IPS-18c (cell line): Measurements from ENCODE around the gene CBR1.
"Not testable (repeated sequence)": the region's sequence is repeated elsewhere in the genome, so short reads cannot be mapped to it uniquely, and the experiment has no call there.

Experiments used
- H3K4me3 ChIP-seq: 2 replicates; pipeline ENCODE4 v1.7.0; 2013; ENCODE audit warnings: low read depth, mild to moderate bottlenecking, low read length, moderate library complexity; ENCODE audit not compliant: insufficient read depth
- H3K9me3 ChIP-seq: one replicate; pipeline ENCODE4 v1.6.1; 2013; ENCODE audit warnings: mild to moderate bottlenecking, low read length, moderate library complexity; ENCODE audit not compliant: control insufficient read depth, insufficient read depth

The CBR1 gene

DNA sequence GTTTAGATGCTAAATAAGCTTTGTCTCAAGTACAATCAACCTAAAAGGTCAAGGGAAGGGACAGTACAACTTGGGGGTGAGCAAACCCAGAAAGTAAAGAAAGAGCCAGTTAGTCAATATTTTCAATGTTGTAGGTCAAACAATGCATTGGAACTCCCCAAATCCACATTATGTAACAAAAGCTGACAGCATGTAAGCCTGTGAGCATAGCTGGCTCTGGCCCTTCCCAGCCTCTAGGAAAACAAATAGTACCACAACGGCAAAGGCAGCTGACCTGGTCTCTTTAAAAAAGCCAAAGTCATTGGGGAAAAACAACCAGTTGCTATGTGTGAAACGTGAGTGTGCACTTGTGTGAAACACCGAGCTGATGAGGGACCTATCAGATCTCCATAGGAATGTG lies 3.4 kb downstream of the CBR1 start:
- H3K9me3 ChIP-seq, result peaks cover 5% of the 10 kb centered on the region
- H3K4me3 ChIP-seq, result no peak overlapping the region

DNA sequence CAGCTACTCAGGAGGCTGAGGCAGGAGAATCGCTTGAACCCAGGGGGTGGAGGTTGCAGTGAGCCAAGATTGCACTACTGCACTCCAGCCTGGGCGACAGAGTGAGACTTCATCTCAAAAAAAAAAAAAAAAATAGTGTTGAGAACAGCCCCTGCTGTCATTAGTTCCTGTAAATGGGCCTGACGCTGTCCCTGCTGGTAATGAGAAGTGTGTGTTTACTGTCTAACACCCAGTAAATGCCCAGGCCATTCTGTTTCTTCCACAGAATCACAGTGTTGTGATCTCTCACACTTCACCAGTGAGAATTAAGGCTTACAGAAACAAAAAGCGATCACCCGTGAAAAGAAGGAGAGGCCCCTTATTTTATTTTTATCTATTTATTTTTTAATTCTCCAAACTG lies 4.1 kb downstream of the CBR1 start:
- not testable (repeated sequence) for H3K9me3 ChIP-seq, H3K4me3 ChIP-seq

DNA sequence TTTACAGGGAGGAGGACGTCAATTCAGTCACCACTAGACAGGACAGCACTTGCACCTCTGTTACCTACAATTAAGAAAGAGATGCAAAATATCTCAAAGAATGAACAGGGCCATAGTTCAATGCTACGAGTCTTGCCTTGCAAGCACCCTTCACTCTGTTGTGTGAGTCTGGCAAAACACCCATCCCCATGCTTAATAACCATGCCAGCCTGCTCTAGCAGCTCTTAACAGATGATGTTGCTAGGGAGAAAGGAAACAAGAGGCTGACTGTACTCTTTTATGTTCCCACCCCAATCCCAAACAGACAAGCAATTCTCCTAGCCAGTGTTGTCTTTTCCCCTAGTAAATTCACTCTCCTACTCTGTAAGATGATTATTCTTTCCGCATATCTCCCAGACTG lies 5.3 kb downstream of the CBR1 start:
- Histone ChIP-seq H3K4me3 (no peak overlapping the region), H3K9me3 (no peaks in the 10 kb centered on the region)

DNA sequence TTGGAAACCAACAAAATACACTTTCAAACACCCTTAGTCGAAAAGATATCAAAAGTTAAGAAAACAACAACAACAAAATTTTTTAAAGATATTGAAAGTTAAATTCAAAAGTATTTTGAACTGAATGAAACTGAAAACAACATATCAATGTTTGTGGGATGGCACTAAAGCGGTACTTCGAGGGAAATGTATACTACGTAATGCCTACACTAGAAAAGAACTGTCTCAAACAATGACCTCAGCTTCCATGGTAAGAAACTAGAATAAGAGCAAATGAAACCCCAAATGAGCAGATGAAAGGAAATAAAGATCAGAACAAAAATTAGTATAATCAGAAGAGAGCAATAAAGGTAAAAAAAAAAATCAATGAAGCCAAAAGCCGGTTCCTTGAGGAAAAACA lies 6.1 kb downstream of the CBR1 start:
- no peaks in the 10 kb centered on the region for H3K9me3 ChIP-seq
- H3K4me3 ChIP-seq, result no peak overlapping the region

DNA sequence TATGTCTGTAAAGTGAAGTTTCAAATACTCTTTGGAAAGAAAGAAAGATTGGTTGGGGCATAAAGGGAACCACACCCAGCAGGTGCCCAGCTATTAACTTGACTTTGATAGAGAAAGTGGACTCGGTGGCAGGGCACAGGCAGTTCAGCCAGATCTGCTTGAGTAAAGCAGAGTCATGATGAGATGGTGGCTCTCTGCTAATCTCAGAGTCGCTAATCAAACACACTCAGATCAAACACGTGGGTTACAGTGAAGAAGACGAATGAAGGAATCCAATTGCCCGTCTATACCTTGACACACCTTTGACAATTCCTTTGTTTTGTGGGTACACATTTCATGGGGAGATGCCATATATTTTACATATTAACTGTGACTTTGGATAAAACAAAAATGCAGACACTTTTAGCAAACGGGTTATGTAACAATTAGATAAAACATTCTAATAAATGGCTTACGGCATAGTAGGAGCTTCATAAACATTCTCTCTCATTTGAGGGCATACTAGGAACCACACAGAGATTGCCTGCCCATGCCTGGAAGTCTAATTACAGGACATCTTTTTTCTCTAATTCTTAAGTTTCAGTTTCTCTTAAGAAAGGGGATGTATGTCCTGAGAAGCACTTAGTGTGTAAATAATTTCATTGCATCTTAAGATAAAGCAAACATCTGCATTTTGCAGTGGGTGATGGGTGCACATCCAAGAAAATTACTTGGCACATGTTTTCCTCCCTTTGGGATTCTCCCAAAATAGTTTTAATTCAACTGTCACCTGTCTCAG lies 7.2 kb downstream of the CBR1 start:
- Histone ChIP-seq H3K9me3 (no peaks in the 10 kb centered on the region), H3K4me3 (no peak overlapping the region)

DNA sequence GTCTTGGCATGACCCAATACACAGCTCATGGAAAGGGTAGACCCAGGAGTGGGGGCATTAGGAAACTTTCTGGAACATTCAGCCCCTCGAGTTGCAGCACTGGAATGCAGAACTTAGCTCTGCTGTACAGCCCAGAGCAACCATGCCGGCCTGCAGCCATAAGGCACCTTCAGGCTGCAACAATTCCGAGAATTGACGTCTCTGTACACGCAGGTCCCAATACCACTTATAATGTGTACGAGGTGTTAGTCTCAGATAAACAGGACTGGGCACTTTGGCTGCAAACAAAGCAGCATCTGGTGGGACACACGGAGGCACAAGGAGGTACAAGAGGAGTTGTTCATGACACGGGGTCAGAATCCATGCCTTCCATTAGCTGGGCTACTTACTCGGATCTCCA lies 7.9 kb downstream of the CBR1 start:
- Histone ChIP-seq H3K4me3 (no peak overlapping the region), H3K9me3 (no peaks in the 10 kb centered on the region)

DNA sequence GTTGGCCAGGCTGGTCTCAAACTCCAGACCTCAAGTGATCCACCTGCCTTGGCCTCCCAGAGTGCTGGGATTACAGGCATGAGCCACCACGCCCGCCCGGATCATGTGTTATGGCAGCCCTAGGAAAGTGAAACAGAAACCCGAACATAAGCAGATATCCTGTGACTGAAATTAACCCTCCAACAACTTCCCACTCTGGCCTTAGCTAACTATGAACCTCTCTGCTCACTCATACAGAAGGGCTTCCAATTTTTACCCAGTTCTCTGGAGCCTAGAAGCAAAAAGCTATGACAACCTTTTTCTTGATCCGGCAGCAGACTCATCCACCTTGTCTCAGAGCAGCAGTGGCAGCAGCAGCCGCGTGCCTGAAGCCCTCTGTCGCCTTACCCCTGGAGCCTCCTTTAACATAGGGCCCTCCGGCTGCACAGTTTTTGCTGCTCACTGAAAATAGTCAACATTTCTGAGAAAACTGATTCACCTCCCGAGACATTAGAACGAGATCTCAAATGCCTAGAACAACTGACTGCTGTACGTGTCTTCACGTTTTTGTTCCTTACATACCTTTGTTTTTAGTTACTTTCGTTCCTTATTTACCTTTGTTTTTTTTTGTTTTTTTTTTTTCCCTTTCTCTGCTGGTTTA lies 9.3 kb downstream of the CBR1 start:
- Histone ChIP-seq H3K4me3 (no peak overlapping the region), H3K9me3 (no peaks in the 10 kb centered on the region)

DNA sequence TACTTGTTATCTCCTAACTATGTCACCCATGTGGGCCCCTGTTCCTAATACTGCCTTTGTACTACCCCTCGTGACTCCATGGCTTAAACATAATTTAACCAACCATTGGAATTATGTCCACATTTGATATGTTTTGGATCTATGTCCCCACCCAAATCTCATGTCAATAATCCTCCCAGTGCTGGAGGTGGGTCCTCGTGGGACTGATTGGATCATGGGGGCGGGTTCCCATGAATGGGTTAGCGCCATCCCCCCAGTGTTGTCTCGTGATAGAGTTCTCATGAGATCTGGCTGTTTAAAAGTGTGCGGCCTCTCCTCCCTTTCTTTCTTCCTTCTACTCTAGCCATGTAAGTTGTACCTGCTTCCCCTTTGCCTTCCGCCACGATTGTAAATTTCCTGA lies 9.8 kb downstream of the CBR1 start:
- H3K4me3 ChIP-seq, result no peak overlapping the region
- H3K9me3 ChIP-seq, result no peaks in the 10 kb centered on the region

DNA sequence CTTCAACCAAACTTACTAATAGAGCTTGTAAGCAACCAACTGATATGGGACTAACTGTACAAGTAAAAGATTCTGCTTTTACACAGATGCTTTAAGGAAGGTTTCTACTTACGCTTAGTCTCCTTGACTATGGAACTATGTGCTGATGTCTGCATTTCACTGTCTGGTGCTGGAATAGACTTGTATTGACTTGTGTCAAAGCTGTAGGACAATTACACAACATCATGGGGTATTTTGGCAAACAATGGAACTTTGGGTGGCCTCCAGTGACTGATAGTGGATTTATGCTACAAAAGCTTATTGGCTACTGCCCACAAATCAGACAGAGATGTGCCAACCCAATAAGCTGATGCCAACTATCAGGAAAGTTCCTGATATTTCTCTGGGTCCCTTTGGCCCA lies 10.6 kb downstream of the CBR1 start:
- no peak overlapping the region for H3K4me3 ChIP-seq
- no peaks in the 10 kb centered on the region for H3K9me3 ChIP-seq

DNA sequence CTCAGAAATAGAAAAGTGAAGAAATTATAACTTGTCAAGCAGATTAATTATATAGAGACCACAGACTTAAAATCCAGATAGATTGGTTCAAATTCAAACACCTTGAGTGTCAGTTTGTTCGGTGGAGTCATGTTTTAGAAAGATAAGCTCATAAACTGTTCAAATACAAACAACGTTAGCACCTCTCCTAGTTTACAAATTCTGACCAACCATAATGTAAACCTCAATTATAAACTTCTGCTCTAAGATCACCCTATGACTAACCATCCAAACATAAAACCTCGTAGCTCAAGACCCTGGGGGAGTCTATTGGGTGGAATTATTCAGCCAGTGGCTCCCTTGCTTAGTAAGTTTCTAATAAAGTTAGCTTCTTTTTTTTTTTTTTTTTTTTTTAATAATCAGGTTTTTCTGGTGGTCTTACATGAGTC lies 12.4 kb downstream of the CBR1 start:
- H3K4me3 ChIP-seq, result no peak overlapping the region

DNA sequence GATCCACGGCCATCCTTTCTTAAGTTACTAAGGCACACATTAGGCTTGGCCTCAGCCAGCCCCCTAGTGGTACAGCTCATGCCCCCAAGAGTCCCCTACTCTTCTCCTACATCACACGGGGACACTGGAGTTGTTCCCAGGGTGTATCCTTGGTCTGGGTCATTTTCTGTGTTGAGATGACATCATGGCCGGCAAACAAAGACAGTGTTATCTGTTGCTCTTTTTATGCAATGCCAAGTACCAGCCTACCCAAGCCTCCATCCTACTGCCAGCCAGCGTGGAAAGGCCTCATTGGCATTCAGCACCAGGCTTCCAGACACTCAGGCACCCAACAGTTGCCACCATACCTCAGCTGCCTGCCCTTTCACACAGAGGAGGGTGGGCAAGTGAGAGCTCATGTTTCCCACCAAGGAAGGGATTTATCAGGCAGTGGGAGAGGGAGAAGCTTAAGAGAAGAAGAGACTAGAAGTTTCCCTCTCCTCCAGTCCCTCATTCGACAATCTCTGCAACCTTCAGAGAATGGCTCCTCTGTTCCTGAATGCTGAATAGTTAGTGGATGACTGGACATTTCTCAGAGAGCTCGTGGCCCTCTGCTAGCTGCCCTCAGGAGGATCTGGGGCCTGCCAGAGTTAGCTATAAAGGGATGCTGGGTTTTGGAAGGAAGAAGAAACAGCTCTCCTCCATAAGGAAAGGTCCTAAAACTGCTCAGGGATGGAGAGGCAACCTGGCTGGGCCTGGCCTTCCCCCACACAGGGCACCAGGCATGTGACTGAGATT lies 17.7 kb downstream of the CBR1 start:
- Histone ChIP-seq H3K4me3 (no peak overlapping the region), H3K9me3 (no peaks in the 10 kb centered on the region)

More for the DNA sequence above, 12.4 kb downstream of the CBR1 start:
- H3K9me3 ChIP-seq, result no peaks in the 10 kb centered on the region

DNA sequence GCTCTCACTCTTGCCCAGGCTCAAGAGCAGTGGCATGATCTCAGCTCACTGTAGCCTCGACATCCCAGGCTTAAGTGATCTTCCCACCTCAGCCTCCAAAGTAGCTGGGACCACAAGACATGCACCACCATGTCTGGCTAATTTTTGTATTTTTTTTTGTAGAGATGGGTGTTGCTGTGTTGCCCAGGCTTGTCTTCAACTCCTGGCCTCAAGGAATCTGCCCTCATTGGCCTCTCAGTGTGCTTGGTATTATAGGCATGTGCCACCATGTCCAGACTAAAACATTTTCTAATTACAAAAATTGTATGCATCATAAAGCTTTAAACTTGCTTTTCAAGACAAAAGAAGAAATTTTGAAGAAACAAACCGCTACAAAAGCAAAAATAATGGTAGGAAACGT lies 20.1 kb downstream of the CBR1 start:
- Histone ChIP-seq H3K9me3 (peaks cover 13% of the 10 kb centered on the region), H3K4me3 (no peak overlapping the region)

DNA sequence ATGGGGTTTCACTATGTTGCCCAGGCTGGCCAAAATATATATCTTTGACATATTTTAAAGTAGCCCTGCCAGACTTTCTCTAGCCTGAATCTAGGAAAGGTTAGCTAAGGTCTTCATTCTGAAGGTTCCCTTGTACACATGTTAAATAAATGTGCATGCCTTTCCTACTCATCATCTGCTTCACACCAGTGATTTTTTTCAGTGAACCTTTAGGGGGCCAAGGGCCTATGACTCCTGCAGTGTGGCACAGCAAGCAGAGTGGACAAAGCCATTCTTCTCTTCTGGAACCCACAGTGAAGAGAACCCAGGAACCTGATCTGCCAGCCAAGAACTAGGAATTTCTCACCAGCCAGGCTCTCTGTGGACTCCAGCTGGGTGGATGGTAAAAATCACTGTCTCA lies 22.9 kb downstream of the CBR1 start:
- Histone ChIP-seq H3K4me3 (no peak overlapping the region), H3K9me3 (peaks cover 19% of the 10 kb centered on the region)

DNA sequence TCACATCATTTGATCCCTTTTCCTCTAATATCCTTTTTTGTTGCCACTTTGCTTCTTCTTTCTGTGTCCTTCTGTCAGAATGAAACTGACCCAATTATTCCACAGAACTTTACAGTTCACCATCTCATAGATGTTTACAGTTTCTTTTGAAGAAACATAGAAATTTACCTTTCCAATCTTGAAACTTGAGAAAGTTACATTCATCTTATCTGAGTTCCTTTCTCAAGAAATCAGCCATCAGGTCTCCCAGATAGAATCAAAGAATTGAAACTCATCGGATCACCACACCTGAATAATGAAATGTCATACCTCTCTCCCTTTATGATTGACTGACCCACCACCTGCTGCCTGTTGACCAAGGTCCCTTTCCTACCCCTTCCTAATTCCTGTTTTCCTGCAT lies 23.7 kb downstream of the CBR1 start:
- Histone ChIP-seq H3K9me3 (peaks cover 19% of the 10 kb centered on the region), H3K4me3 (no peak overlapping the region)

DNA sequence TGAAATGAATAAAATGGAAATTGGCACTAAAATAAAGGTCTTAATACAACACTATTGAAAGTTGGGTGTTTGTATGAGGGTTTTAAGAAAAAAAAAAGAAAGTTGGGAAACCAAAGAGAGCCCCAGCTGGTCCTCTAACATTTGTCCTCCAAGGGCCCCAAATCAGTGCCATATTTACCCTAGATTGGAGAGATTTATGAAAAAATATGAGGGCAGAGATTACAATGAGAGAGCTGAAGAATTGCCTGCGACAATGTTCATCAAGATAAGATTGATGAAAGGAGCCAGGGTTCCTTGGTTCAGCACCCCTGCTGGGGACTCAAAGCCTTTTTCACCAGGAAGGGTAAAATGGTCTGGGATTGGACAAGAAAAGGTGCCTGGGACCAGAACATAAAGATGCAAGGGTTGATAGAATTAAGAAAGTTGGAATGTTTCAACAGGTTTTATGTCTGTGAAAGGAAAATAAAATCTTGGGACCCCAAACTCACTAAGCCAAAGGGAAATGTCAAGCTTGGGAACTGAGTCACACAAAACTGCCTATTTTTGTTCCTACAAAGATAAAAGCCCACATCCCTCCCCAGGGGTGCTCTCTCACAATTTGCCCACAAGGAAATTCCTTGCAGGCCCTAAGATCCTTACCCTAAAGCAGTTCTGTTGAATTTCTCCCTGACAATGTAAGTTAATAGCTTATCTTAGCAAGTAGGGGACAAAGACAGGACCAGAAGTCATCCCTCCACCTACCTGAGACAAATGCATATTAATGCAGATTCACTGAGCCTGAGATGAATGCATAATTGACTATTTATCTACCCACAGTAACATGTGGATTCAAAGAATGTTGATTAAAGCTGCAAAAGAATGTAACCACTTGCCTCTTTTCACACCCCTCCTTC lies 26.8 kb downstream of the CBR1 start:
- peaks cover 19% of the 10 kb centered on the region for H3K9me3 ChIP-seq
- H3K4me3 ChIP-seq, result no peak overlapping the region; the same call in 1 of the 2 replicates

DNA sequence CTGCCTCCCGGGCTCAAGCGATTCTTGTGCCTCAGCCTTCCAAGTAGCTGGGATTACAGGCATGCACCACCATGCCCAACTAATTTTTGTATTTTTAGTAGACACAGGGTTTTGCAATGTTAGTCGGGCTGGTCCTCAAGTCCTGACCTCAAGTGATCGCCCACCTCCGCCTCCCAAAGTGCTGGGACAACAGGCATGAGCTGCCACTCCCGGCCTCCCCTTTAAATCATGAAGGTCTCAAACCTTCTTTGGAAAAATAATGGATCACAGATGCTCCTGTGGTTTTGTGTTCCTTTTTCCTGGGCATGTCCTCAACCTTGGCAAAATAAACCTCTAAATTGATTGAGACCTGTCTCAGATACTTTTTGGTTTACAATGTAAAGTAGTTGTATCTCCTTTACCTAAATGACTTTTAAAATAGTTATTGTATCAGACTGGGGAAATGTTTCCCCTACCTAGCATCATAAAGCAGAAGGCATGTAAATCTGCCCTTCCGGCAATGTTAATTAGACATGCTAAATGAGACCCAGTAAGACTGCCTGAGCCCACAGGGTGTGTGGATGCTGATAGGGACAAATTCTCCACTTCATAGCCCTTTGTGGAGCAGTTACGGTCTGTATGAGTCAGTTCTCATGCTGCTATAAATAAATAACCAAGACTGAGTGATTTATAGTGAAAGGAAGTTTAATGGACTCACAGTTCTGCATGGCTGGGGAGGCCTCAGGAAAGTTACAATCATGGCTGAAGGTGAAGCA lies 27.8 kb downstream of the CBR1 start:
- H3K4me3 ChIP-seq, result no peak overlapping the region
- H3K9me3 ChIP-seq, result peaks cover 19% of the 10 kb centered on the region

DNA sequence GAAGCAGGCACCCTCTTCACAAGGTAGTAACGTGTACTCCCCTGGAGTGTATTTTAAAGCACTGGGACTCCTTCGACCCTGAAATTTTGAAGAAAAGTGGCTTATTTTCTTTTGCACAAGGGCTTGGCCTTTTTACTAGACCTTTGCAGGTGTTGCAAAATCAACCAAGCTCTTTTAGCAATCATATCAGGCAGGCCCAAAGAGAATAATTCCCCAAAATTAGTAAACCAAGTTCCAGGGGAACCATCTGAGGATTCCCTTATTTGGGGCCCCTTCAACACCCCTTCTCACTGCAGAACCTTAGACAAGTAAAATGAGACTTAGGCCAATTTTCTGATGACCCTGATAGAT lies 28.3 kb downstream of the CBR1 start:
- peaks cover 15% of the 10 kb centered on the region for H3K9me3 ChIP-seq
- no peak overlapping the region for H3K4me3 ChIP-seq
